ENCODE measurements around the gene SKP2.
A peak's percentile ranks its signal among the peaks of the same experiment; 100 is the strongest.
"Not testable (repeated sequence)": the region's sequence is repeated elsewhere in the genome, so short reads cannot be mapped to it uniquely, and the experiment has no call there.

SKP2 gene

DNA sequence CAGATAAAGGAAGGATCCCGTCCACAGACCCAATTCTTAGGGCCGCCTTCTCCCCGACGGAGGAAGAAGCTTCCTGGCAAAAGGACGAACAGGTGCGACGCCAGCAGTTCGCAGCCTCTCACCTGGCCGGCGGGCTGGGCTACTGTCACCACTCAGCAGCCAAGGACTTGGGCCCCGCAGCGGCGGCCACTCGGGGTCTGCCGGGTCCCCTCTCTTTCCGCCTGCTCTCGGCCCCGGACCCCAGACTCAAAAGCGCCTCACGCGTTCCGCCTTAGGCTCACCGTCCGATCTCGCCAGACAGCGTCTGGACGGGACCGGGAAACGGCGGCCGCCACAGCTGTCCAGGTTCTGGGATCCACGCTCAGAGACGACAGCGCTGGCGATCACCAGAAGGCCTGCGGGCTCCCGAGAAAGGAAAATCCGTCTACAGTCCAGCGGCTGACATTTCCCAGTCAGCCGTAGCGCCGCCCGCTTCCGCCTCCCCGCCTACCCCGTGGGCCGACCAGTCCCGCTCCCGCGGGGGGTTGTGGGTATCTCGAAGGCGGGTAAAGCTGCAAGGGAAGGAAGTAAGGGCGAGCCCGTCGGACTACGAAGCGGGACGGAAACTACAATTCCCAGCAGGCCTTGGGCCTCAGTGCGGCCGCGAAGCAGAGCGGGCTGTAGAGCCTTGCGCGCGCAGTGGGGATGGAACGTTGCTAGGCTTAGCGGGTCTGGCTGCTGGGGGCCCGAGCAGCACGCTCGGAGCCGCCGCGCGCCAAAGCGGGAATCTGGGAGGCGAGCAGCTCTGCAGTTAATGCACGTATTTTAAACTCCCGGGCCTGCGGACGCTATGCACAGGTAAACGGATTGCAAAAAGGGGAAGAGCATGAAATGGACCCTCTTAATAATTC, at the start of gene SKP2, which contains the start of gene LMBRD2:
TSS of gene SKP2 (plus strand) at position 678 of the 890 bp plus-strand sequence. CDS start at position 830, 152 bp downstream.
TSS of gene LMBRD2 (minus strand) at position 454 of the 890 bp plus-strand sequence. CDS start 8,538 bp downstream, outside the sequence.
- H3K4me3 Mint-ChIP-seq = peak within 1 kb of the TSS; percentile 91 to 97
- peak within 1 kb of the TSS; percentile 93 to 97 for H3K27ac Mint-ChIP-seq
- peak; percentile 99 for ATAC-seq
- H3K27me3 Mint-ChIP-seq = no peaks in the 10 kb centered on the region
- H3K9me3 Mint-ChIP-seq = no peaks in the 10 kb centered on the region
- DNase-seq = peak; percentile 95 to 97
- H3K4me1 Mint-ChIP-seq = peaks cover 75% of the 10 kb centered on the region

DNA sequence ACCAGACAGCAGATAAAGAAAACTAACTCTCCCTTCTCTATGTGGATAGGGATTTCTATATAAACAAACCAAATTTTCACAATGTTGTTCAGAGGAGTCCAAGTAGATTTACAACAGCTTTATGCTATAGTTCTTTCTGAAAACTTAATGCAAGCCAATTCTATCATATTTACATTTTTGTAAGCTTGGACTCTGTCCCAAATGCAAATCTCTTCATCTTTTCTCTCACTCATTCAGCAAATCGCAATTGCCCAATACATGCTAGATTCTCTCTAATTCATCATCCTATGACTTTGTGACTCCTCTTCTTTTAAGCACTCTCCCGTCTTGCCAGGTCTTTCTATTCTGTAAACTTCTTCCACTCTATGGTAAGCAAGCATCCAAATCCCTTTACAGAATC, 46.1 kb upstream of the SKP2 start:
- Mint-ChIP-seq H3K27me3 (no peaks in the 10 kb centered on the region), H3K27ac (no peak overlapping the region), H3K4me3 (no peak overlapping the region), H3K4me1 (no peaks in the 10 kb centered on the region), H3K9me3 (no peaks in the 10 kb centered on the region)
- no peak for ATAC-seq
- DNase-seq = no peak

DNA sequence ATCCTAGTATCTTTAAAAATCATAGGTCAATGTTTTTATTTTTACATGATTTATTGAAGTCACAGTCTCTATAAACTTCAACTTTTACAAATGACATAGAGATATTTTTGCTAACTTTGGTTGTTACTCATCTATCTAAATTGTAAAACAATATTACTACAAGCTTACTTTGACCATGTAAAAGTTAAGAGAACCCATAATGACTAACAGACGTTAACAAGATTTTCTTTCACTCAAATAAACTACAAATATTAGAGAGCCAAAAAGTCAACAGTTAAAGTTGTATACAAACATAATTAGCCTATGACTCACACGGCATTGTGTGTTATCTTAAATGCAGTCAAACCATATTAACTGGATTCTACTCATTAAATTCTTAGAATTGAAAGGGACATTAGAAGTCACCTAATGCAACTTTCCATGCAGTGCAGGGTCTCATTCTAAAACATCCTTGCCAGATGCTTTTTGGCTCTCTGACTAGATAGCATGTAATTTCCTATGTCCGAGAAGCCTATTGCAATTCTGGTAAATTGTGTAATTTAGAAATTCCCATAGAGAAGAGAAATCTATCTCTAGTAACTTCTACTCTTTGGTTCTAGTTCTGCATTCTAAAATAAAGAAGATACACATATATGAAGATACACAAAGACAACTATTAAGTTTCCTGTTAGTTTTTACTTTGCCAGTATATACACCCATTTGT, 43.0 kb upstream of the SKP2 start:
- Mint-ChIP-seq H3K4me1 (no peaks in the 10 kb centered on the region), H3K27me3 (no peaks in the 10 kb centered on the region), H3K27ac (no peak overlapping the region), H3K4me3 (no peak overlapping the region), H3K9me3 (no peaks in the 10 kb centered on the region)
- no peak for ATAC-seq
- DNase-seq = no peak

DNA sequence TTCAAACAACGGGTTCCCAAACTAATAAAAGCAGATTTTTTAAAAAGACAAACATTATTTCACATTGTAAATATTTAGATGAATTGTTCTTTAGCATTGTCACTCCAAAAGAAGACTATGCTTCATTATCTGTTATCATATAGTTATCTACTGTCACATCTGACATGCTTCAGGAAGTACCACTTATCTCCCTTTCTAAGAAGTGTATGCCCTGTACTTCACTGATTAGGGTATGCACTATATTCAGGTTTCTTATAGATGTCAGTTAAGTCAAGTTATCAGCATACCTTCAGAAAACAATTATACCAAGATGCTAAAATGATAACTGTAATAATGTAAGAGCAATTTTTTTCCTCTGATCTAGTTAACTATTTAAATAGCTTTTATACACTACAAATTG, 40.7 kb upstream of the SKP2 start:
- DNase-seq = no peak
- ATAC-seq = no peak
- Mint-ChIP-seq H3K27ac (no peak overlapping the region), H3K27me3 (no peaks in the 10 kb centered on the region), H3K9me3 (no peaks in the 10 kb centered on the region), H3K4me3 (no peak overlapping the region), H3K4me1 (no peaks in the 10 kb centered on the region)

DNA sequence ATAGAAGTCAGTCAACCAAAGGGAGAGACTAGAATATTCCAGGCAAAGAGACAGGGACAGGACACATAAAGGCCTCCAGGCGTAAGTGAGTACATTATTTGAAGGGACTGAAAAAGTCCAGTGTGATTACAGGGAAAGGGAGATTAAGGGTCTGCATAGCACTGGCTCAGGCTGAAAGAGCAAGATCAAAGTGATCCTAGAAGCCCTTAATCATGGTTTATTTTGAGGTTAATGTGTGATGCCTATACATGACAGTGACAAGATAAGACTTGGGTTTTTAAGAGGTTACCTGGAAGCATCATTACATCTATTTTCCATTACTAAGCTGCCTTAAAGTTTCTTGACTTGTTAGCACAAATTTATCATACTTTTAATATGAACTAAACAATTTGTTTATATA, 26.0 kb upstream of the SKP2 start:
- Mint-ChIP-seq H3K9me3 (peaks cover 6 to 12% of the 10 kb centered on the region in 2 donors), H3K27ac (peak overlapping the region in 1 of 2 donors; percentile 73), H3K4me3 (no peak overlapping the region), H3K4me1 (peaks cover 8% of the 10 kb centered on the region), H3K27me3 (no peaks in the 10 kb centered on the region)
- DNase-seq = no peak
- peak; percentile 54 for ATAC-seq

DNA sequence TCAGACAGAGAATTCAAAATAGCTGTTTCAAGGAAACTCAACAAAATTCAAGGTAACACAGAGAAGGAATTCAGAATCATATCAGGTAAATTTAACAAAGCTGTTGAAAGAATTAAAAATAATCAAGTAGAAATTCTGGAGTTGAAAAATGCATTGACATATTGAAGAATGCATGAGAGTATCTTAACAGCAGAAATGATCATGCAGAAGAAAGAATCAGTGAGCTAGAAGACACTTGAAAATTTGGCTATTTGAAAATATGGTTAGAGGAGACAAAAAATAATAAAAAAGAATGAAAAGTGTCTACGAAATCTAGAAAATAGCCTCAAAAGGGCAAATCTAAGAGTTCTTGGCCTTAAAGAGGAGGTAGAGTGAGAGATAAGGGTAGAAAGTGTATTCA, 23.1 kb upstream of the SKP2 start:
- Mint-ChIP-seq H3K27ac (no peak overlapping the region), H3K27me3 (no peaks in the 10 kb centered on the region), H3K4me1 (peaks cover 8% of the 10 kb centered on the region), H3K4me3 (no peak overlapping the region), H3K9me3 (peaks cover 6 to 12% of the 10 kb centered on the region in 2 donors)
- ATAC-seq (no peak), DNase-seq (no peak)

DNA sequence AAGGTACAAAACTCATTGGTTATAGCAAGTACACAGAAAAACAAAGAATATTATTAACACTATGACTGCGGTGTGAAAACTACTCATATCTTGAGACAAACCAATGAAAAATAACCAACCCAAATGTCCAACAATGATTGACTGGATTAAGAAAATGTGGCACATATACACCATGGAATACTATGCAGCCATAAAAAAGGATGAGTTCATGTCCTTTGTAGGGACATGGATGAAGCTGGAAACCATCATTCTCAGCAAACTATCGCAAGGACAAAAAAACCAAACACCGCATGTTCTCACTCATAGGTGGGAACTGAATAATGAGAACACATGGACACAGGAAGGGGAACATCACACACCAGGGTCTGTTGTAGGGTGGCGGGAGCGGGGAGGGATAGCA, 22.2 kb upstream of the SKP2 start:
- ATAC-seq, H3K27me3 Mint-ChIP-seq, H3K4me1 Mint-ChIP-seq, H3K27ac Mint-ChIP-seq, H3K4me3 Mint-ChIP-seq, DNase-seq: not testable (repeated sequence)
- H3K9me3 Mint-ChIP-seq = peaks cover 6 to 12% of the 10 kb centered on the region in 2 donors

DNA sequence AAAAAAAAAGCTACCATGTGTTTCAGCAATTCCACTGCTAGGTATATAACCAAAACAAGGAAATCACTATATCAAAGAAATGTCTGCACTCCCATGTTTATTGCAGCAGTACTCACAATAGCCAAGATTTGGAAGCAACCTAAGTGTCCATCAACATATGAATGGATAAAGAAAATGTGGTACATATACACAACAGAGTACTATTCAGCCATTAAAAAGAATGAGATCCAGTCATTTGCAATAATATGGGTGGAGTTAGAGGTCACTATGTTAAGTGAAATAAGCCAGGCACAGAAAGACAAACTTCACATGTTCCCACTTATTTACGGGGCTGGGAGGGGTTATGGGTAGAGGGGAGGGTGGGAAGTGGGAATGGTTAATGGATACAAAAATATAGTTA, 18.9 kb upstream of the SKP2 start:
- not testable (repeated sequence) for DNase-seq, H3K27ac Mint-ChIP-seq, H3K4me3 Mint-ChIP-seq, ATAC-seq, H3K4me1 Mint-ChIP-seq, H3K27me3 Mint-ChIP-seq
- H3K9me3 Mint-ChIP-seq = peaks cover 6 to 12% of the 10 kb centered on the region in 2 donors

DNA sequence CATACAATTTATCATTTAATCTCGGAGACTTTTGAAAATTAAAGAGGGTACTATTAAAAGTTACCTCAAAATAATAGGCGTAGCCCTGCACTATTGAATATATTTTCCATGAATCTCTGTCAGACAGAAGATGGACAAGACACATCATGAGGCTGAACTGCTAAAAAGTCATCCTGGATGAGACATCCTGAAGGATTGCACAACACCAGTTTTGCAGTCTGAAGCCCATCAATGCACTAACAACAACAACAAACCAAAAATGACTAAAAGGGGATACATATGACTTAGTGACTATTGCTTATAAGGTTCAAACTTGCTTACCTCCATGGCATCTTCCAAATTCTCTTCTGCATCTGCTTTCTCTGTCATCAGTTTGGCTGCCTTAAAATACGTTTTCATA, 15.9 kb upstream of the SKP2 start:
- DNase-seq (no peak), ATAC-seq (no peak)

DNA sequence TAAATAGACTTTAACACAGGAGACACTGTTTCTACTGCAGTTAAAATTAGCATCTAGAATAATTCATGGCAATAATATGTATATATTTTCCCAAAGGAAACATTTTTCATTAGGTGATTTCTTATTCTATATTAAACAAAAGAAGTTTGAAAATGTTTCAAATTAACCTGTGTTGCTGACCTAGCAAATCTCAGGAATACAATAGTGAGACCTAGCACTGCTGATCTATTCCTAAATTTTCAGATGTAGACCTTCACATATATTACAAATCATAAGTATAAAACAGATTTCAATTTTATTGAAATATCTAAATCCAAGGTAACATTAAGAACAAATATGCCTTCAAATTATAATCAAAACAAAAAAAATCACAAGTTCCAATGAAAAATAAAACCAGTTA, 15.3 kb upstream of the SKP2 start:
- DNase-seq (no peak), ATAC-seq (no peak)
- H3K4me1 Mint-ChIP-seq = no peaks in the 10 kb centered on the region
- no peak overlapping the region for H3K4me3 Mint-ChIP-seq
- no peak overlapping the region for H3K27ac Mint-ChIP-seq
- H3K27me3 Mint-ChIP-seq = no peaks in the 10 kb centered on the region
- peaks cover 0 to 16% of the 10 kb centered on the region in 2 donors for H3K9me3 Mint-ChIP-seq

More for the DNA sequence above, 15.9 kb upstream of the SKP2 start:
- H3K27me3 Mint-ChIP-seq = no peaks in the 10 kb centered on the region
- H3K4me3 Mint-ChIP-seq = no peak overlapping the region
- H3K27ac Mint-ChIP-seq = no peak overlapping the region
- H3K9me3 Mint-ChIP-seq = peaks cover 0 to 16% of the 10 kb centered on the region in 2 donors
- H3K4me1 Mint-ChIP-seq = no peaks in the 10 kb centered on the region

DNA sequence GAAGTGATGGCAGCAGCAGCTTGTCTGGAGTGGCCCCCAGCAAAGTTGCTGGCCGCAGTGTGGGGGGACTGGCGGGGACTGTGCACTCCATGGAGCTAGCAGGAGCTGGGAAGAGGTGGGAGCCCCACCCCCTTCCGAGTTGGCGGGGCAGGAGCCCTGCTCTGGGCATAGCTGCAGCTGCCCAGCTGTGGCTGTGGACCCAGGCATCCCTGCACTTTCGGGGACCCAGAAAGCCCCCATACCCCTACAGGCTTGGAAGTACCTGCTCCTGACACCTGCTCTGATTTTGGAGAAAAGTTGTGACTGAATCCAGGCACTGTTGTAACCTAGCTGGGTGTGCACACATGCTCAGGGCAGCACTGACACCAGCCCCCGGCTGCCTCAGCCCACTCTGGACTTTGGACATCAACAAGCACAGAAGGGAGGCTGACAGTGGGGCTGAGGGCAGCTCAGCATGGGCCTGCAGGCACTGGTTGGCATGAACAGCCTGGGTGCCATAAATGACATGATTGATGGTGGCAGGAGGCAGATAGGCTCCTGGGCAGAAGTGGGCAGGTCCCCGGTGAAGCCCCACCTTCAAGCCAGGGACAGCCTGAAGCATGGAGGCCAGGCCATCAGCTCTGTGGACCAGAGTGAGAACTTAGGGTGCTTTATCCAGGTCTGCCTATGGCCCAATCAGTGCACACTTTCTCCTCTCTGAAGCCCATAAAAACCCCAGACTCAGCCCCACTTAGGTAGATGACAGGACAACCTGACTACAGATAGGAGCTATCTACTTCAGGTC, 12.8 kb upstream of the SKP2 start:
- DNase-seq (no peak), ATAC-seq (peak; percentile 28)
- H3K9me3 Mint-ChIP-seq = peaks cover 0 to 16% of the 10 kb centered on the region in 2 donors
- H3K4me3 Mint-ChIP-seq = no peak overlapping the region
- H3K27ac Mint-ChIP-seq = no peak overlapping the region
- no peaks in the 10 kb centered on the region for H3K27me3 Mint-ChIP-seq
- H3K4me1 Mint-ChIP-seq = no peaks in the 10 kb centered on the region

DNA sequence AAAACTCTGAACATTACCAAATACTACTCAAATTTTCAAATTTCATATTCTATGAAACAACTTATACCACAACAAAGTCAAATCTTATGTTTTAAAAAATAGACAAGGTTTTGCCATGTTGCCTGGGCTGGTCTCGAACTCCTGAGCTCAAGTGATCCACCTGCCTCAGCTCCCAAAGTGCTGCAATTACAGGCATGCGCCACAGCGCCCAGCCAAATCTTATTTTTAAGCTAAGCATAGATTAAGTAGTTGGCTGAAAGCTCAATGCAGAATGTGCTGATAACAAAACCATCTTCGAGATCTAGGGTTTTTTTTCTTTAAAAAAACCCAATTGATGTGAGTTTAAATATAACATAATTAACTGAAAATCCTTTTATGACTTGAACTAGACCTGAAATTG, 6.6 kb upstream of the SKP2 start:
- H3K4me3 Mint-ChIP-seq = no peak overlapping the region
- peaks cover 0 to 5% of the 10 kb centered on the region in 2 donors for H3K9me3 Mint-ChIP-seq
- peaks cover 41% of the 10 kb centered on the region for H3K4me1 Mint-ChIP-seq
- DNase-seq (no peak), ATAC-seq (no peak)
- no peaks in the 10 kb centered on the region for H3K27me3 Mint-ChIP-seq
- H3K27ac Mint-ChIP-seq = no peak overlapping the region

DNA sequence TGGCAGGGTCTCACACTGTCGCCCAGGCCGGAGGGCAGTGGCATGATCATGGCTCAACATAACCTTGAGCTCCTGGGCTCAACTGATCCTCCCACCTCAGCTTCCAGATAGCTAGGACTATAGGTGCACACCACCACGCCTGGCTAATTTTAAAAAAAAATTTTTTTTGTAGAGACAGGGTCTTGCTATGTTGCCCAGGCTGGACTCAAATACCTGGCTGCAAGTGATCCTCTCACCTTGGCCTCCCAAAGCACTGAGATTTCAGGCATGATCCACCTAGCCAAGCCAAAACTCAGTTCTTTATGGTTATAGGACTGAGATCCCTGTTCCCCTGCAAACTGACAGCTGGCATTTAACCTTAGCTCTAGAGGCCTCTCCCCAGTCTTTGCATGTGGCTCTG, 5.5 kb upstream of the SKP2 start:
- no peak overlapping the region for H3K27ac Mint-ChIP-seq
- no peaks in the 10 kb centered on the region for H3K9me3 Mint-ChIP-seq
- peaks cover 49% of the 10 kb centered on the region for H3K4me1 Mint-ChIP-seq
- no peak for ATAC-seq
- no peaks in the 10 kb centered on the region for H3K27me3 Mint-ChIP-seq
- no peak for DNase-seq
- no peak overlapping the region for H3K4me3 Mint-ChIP-seq

DNA sequence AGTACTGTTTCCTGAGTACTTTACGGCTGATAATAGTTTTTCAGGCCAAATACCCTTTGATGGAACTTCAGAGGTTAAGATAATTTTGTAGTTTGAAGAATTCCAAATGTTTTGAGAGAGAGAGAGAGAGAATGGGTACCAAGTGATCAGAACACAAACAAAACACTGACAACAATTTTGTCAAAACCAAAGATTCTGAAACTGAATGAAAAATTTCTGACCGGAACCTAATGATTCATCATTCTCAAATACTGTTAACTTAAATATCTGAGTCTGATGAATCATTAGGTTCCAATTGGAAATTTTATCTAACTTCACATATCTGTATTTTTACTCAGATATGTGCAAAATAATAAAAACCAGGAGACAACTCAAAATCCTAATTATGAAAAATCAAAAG, 4.2 kb upstream of the SKP2 start:
- Mint-ChIP-seq H3K4me1 (peaks cover 51% of the 10 kb centered on the region), H3K9me3 (no peaks in the 10 kb centered on the region), H3K4me3 (peak overlapping the region in 1 of 2 donors; percentile 56), H3K27me3 (no peaks in the 10 kb centered on the region), H3K27ac (no peak overlapping the region)
- ATAC-seq = no peak
- DNase-seq = no peak

DNA sequence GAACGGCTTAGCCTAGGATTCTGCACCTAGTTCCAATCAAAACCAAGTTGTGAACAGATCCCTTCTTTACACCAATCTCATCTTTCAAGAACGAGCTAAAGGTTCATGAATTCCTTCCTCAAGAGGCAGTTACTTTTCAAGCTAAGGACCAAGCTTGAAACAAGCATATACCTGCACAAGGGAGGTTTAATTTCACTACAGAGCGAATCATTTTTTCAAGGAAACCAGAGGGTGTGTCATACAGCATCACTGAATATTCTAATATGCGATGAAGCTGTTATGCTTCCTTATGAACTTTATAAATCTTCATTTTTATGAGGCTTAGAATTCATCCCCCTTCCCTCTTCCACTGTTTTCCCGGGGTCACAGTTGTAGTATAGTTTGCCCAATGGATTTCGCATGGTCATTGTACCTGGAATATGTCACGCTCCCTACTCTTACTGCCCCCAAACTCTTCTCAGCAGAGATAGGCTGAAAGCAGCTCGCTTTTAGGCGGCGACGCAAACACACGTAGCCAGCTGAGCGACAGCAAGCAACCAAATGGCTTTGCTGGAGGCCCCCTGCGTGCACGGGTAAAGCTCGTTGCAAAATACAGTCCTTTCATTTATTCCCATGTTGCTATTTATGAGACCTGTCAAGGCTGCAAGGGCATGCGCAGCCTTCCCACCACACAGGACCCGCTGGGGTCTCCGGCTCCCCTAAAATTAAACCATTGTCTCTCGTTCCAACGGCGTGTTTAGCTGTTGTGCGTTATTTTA, 1.1 kb upstream of the SKP2 start:
- H3K4me1 Mint-ChIP-seq = peaks cover 71% of the 10 kb centered on the region
- peak; percentile 53 for ATAC-seq
- peak overlapping the region; percentile 91 to 97 for H3K4me3 Mint-ChIP-seq
- no peaks in the 10 kb centered on the region for H3K9me3 Mint-ChIP-seq
- peak overlapping the region; percentile 93 to 97 for H3K27ac Mint-ChIP-seq
- DNase-seq = peak; percentile 52 to 60
- no peaks in the 10 kb centered on the region for H3K27me3 Mint-ChIP-seq
